Measurements from ENCODE around the gene ANTXR2.
"Not testable (repeated sequence)": the region's sequence is repeated elsewhere in the genome, so short reads cannot be mapped to it uniquely, and the experiment has no call there.

ANTXR2 gene

DNA sequence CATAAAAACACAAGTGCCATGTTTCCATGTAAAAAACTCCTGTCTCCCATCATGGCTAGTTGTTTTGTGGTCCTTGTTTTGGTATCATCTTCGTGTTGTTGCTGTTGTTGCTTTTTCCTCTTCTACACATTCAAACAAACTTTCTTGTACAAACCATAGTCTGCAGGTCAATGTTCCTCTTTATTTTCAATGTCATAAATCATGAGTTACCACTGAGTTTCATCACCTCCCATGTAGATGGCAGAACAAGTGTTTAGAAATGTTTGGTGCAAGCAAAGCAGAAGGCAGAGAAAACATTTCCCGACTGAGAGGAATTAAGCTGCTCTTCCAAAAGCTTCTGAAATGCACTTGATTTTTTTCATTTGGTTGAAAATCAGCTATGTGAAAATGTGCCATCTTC is 166.0 kb downstream of the ANTXR2 start:
- no peak for DNase-seq

DNA sequence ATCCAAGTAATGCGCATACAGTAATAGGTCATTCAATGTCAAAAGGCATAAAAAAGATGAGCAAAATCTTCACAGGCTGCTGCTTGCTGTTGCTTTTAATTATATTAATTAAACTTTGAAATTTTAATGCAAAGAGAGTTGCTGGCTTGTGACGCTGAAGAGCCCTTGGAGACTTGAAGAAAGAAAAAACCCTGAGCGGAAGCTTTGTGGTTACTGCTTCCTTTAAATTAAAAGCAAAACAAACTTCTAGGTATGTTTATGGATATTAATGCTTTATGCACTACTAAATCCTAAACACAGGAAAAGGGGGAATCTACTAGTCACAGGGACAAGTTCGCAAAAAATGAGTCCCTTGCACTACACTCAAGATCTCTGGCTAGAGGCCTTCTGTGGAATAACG is 166.7 kb downstream of the ANTXR2 start:
- no peak for DNase-seq

DNA sequence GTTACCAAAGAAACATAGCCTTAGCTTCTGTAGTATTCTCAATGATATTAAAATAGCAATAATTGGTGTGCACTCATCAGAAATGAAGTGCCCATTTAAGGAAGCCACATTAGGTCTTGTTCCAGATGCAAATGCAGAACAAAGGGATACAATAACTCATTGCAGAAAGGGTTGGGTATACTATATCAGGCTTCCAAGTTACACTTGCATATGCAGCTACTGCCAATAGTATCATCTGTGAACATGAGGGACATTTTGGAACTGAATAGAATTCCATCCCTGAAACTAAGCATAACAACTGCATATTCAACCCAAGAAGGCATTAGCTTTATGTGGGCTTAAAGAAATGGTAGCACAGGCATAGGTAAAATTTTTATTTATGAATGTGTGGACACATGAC is 167.8 kb downstream of the ANTXR2 start:
- no peak for DNase-seq

DNA sequence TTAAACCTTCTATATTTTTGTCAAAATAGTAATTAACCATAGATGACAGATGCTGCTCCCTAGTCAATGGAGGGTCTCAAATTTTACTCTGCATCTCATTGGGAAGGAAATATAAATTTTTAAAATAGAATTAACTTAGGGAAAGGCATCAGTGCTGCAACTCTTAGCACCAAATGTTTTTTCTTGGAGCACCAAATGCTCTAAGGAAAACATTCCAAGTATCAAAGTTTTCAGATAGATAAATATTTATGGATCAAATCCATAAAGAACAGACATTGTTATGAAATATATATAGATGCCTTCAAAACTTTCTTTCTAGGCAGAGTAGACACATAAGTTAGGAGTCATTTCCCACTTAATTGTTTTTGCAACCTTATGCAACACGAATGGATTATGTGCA is 168.7 kb downstream of the ANTXR2 start:
- no peak for DNase-seq

DNA sequence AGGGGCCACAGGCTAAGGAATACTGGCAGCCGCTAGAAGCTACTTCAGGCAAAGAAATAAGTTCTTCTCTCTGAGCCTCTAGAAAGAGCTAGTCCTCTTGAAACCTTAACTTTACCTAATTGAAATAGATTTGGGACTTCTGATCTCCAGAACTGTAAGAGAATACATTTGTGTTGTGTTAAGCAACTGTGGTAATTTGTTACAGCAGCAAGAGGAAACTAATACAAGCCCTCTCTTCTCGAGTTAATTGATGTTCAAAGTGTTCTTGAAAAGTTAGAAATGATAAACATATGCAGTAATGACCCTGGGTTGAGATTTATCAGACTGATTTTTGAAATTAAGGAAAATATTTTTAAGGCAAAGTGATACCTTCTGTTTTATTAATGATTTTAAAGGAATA is 172.8 kb downstream of the ANTXR2 start:
- no peak for DNase-seq

DNA sequence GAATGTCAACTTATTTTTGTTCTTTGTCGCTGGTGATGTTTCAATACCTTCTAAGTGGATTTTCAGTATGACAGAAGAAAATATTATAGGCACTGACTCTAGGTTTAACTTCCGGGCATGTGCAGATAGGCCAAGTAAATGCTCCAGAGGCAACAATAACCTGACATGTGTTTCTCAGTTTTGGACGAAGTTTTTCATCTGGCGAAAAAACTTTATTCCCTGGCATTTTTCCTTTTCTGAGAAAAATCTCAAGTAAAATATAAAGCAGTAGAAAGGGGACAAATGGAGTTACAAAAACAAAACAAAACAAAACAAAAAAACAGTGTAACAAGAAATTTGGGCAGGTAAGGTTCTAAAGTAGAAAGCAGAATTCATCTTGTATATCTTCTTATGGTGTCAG is 173.5 kb downstream of the ANTXR2 start:
- no peak for DNase-seq

DNA sequence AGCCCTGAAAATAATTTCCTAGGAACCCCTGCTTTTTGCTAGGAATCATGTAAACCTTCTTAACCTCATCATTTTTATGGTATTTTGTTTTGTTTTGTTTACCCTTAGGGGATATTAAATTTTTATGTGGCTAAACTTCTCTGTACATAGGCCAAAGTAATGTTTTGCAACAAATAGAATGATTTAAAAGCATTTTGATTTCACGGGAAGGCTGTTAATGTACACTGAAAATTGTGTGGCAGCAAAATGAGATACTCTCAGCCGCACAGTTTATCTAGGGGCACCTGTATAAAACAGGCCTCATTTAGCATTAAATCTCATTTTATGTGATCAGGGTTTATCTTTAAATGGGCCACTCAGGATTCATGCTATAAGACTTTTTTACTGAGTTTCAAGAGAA is 175.0 kb downstream of the ANTXR2 start:
- DNase-seq, result no peak

DNA sequence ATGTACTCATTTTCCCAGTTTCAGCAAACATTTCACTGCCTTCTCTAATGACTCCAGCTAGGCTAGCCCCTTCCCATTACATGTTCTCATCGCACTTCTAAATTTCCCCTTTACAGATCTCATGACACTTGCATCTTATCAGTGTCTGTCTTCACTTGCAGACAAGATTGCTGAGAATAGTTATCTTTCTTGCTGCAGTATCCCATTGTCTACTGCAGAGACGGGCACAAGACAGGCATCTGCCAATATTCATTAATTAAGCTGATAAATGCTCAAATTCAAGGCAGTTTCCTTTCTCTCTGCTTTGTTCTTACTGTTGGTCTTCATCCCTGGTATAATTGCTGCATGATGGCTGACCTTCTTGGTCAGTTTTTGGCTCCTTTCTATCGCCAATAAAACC is 175.9 kb downstream of the ANTXR2 start:
- no peak for DNase-seq

DNA sequence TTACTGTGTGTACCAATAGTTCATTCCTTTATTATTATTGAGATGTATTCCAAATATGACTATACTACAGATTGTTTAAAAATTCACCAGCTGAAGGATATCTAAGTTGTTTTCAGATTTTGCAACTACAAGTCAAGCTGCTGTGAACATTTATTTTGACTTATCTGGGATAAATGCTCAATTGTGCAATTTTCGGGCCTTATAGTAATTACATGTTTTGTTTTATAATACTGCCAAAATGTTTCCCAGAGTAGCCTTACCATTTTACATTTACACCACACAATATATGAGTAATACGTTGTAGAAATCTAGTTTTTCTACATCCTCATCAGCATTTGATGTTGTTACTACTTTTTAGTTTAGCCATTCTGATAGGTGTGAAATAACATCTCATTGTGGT is 179.6 kb downstream of the ANTXR2 start:
- no peak for DNase-seq

DNA sequence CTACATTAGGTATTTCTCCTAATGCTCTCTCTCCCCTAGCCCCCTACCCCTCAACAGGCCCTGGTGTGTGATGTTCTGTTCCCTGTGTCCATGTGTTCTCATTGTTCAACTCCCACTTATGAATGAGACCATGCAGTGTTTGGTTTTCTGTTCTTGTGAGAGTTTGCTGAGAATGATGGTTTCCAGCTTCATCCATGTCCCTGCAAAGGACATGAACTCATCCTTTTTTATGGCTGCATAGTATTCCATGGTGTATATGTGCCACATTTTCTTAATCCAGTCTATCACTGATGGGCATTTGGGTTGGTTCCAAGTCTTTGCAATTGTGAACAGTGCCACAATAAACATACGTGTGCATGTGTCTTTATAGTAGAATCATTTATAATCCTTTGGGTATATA is 184.0 kb downstream of the ANTXR2 start:
- DNase-seq, result not testable (repeated sequence)

DNA sequence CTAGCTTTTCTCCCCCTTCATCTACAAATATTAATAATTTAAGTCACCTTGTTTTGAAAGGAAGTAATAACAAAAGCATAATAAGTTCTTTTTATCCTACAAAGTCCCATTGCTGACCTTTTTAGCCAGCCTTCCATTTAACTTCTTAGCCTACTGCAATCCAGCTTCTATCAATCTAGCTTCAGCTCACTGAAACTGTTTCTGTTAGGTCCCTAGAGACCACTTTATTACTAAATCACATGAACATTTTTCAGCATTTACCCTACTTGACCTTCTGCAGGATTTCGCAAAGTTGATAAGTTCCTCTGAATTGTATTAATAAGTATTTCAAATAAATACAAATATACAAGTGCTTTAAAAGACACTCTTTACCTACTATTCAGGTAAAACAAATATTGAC is 186.5 kb downstream of the ANTXR2 start:
- DNase-seq, result no peak

DNA sequence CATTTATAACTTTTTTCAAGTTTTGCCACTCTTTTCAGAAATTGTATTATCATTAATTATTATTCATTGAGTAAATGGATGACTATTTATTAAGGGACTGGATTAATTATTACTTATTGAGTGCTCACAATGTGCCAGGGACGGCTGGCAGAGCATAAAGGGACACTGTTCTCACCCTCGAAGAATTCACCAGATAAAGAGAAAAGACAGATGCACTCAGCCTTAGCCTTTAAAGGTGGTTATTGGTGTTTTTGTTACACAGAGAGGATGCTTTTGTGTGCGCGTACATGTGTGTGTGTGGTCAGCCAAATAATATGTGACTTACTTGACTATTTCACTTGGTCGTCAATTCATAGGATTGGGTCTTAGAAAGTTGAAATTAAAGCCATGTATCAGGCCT is 187.0 kb downstream of the ANTXR2 start:
- no peak for DNase-seq

DNA sequence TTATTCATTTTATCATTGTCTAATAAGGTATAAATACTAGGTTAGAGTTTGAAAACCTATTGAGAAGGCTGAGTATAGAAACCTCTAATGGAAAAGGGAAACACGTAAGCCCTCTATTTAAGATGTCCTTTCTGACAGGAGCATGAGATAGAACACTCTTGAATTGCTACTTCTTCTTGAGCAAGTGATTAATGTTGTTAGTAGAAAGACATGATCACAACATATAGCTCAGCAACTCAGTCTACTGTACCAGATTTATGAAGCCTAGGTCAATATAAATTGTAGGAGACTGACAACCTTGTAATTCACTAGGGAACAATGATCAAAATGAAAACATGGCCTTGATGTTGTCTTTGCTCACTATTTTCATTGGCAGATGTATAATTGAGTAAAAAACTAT is 189.7 kb downstream of the ANTXR2 start:
- no peak for DNase-seq

DNA sequence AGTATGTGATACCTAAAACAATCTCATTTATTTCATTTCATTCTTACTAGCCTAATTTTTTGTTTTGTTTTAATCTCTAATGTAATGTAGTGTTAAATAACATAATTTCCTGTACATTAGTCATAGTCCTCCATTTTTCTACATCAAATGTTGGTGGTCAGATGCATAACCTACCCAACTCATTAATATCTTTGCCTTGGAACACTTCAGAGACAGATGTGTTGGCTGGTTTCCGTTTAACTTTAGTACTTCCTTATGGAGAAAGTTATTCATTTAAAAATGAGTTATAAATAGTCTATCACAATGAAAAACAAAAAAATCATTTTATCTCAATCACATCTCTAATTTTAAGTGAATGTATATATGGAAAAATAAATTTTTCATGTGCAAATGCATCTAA is 190.2 kb downstream of the ANTXR2 start:
- no peak for DNase-seq

DNA sequence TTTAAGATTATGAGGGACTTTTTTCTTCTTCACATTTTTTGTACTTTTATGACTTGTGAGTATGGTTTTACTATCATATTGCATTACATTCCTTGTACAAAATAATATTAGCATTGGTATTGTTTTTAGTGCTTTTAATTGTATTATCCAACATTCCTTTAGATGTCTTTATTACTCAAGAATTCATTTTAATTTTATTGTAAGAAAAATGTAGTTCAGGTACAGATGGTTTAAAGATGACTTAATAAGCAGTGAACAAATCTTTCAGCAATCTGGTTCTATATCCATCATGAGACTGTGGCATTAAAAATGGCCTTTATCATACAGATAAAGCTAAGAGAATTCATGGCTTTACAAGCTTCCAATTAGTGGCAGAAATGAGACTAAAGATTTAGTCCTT is 191.6 kb downstream of the ANTXR2 start:
- no peak for DNase-seq

DNA sequence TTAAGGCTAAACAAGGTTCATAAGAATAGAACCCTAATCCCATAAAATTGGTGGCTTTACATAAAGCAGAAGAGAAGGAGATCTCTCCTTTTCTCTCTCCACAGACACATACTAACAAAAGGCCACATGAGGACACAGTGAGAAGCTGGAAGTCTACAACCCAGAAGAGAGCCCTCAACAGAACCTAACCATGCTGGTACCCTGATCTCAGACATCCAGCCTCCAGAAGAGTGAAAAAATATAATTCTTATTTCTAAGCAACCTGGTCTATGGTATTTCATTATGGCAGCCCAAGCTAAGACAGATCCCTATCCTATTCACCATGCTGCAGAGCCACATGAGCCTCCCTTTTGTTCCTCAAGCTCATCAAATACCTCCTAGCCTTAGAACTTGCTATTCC is 195.5 kb downstream of the ANTXR2 start:
- no peak for DNase-seq

DNA sequence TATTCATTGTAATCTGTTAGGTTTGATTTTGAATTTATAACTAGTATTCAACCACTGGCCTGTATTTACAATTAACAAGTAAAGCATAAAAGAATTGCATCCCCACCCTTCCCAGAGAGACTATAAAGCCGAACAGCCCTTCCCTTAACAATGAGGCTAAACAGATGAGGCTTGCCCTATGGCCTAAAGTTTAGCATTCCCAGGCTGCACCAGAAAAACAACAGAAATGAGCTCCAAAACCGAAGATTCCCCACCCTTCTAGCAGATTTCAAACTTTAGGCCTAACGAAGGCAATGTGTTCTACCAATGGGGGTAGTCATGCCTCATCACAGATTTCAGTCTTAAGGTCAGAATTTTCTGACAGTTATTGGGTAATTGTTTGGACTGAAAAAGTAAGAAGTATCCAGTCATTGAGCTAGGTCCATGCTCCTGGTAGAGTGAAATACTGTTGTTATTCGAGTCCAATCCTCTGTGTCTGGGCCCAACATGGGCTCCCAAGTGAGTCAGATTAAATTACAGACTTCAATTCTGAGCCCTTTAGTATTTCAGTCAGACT is 197.6 kb downstream of the ANTXR2 start:
- no peak for DNase-seq

DNA sequence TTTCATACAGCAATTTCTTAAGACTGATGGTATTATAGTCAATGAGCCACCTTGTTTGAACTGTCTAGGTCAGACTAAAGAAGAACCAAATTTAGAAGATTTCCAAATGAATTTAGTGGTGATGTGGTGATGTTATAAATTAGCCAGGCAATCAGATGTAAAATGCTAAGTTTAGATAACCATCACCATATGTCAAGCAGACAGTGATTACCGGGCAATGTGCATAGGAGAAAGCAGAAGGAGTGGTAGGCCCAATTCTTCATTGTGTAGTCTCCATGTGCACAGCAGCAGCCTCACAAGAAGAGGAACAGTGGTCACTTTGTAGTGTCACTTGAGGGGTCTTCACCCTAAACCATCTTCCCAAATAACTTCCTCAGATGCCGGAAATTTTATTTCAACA is 198.8 kb downstream of the ANTXR2 start:
- DNase-seq, result no peak

DNA sequence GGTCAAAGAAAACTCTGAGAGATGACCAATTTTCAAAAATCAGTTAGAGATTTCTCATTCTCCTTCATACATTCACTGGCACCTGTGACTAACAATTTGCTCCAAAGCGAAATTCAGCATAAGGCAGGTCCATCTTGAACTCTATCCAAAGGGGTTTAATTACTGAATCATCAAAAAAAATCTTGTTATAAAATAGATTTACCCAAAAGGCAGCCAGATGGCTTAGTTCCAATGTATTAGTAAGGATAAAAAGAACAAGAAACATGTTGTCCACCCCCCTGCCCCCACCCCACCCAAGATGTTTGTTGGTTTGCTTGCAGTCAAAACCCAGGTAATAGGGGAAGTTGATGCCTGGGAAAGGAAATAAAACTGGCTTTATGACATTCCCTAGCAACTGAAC is 200.3 kb downstream of the ANTXR2 start:
- no peak for DNase-seq

DNA sequence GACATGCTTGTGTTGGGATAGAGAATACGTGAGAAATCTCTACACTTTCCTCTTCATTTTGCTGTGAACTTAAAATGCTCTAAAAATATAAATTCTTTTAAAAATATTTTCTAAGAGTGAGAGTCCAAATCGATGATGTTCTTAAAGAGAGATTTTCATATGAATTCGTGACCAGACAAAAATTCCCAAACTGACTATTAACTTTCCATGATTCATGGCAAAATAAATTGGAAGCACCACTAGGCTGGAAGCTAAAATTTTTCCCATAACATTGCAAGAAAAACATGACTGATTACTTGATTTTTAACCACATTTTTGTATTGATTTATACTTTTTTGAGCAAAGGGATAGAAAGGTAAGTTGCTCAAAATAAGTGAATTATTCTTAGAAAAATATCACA is 201.1 kb downstream of the ANTXR2 start:
- DNase-seq, result no peak

DNA sequence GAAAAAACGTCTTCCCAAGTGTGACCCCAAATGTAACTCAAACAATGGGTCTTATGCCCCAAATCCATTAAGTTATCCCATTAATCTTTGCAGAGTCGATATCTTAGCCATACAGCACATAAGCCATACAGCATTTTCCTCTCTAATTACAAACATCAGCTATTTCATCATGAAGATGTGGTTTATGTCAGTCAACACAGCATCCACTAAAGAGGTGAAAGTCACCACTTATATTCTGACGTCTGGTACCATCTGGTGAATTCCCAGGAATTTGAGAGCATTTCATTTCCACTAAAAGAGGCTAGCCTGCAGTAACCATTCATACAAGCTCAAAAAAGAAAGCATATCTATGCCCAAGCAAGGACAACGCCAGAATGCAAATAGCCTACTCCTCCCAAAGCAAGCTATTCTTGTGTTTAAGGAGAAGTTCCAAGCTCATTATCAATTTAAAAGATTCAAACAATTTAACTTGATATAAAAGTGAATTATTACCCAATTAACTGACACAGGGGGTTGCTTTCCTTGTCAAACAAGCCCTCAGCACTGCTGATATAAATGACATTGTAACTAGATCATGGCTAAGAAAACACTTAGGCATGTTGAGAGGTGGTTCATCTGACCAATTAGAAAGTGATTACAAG is 203.3 kb downstream of the ANTXR2 start:
- DNase-seq, result no peak

DNA sequence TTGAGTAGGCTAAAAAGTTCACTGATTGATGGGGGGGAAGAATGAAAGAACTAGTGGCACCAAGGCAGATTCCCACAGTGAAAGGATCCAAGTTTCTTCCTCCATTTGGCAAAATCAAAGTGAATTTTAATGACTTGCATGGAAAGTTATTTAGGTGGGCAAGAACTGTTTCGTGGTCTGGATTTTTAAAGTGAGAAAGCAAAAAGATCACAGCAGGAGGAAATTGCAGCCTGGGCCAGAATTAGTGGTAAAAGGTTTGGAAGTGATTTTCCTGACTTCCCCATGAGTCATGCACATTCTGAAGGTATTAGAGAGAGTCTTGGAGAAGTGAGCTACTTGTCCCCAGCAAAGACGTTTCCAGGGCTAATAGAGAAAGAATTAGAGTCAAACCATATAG is 207.8 kb downstream of the ANTXR2 start:
- DNase-seq, result no peak

DNA sequence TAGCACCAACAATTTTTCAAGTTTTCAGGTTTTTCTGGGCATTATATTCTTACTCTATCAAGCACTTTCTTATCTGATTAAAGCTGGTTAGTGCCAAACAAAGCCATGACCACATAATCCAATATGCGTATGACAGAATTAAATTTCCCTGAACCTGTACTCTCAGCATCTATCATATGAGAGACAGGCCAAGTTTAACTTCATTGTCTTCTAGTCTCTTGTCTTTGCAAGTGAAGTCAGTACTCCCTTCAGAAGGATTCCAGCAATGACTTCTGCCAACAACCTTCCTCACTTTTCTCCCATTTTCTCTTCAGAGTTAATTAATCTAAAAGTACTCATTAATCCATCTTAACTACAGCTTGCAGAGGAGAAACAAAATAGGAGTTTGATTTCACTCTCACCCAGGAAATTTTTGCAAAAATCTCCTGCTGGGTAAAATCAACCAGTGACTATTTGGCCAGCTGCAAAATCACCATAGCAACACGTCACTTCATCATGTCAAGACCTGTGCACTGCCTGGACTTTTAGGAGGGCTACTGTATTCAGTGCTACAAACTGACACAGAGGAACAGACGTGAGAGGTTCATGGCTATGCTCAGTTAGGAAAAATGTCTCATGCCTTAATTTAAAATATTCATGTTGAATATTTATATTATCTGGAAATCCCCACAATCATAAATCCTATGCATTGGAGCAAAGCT is 208.4 kb downstream of the ANTXR2 start:
- DNase-seq, result no peak

DNA sequence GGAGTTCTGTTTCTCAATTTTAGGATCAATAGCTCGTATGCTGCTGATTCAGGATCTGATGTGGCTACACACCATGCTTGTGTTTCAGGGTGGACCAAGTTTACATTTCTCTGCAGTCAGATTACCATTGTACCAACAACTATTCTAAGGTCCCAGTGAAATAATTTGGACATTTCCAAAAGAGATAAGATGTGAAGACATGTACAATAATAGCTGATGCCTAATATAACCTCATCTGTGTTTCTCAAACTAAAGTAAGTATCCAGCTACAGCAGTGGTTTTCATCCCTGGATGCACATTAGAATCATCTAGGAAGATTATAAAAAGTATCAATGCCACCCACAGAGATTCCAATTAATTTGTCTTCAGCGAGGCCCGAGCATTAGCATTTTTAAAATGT is 209.7 kb downstream of the ANTXR2 start:
- DNase-seq, result no peak

DNA sequence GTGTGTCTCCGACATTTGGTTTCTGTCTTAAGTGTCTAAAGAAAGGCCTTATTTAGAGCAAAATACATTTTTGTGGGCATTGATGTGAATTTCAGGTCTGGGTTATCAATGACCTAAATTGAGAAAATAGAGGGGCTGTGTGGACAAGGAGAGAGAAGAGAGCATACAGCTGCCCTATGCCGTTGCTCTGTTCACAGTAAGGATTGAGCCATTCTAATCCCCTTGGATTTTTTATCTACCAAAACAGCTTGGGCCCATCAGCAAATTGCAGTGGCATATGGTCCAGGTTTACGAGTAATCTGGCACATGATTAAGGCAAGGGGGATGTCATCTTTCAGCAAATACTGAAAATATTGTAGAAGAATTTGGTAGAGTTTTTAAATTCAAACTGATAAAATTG is 210.2 kb downstream of the ANTXR2 start:
- DNase-seq, result no peak
